ENCODE measurements around the gene PTOV1. TPM values are rescaled to one million over a fixed set of nuclear protein-coding genes. Genes with fewer than 3 reads are reported as not detected.

Gene PTOV1
- total and polyA plus RNA-seq, 4 donors = 62.9 to 115 (median 89.4) TPM

DNA sequence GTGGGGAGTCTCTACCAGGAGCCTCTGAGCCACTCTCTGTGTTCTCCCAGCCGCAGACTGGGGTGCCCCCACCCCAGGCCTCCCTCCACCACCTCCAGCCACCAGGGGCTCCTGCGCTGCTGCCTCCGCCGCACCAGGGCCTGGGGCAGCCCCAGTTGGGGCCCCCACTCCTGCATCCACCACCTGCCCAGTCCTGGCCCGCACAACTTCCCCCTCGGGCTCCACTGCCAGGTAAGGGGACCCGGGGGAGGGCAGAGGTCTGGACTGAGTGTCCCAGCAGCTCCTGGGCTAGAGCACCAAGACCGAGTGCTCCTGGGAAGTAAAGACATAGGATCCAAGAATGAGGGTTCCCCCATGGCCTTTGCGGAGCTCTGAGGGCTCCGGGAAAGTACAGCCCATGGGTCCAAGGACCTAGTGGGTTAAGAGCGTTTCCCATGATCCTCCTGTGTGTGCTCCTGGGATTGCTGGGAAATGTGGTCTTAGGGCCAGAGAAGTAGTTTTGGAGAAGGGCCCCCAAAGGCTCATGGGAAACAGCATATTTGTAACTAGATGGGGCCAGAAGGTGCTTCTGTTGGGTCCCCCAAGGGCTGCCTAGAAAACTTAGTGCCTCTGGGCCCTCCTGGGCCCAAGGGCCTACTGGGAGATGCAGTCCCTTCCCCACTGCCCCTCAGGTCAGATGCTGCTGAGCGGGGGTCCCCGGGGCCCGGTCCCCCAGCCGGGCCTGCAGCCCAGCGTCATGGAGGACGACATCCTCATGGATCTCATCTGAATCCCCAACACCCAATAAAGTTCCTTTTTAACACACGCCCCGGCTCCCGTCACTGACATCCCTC, 14.6 kb upstream of the PTOV1 start:
- H3K4me3 ChIP-seq = no peak overlapping the region
- peaks cover 15 to 68% (median 56%) of the 10 kb centered on the region in 4 donors for H3K36me3 ChIP-seq (ENCODE audit: control insufficient read depth in 4 of 4, insufficient read depth in 4 of 4, low read length in 4 of 4)
- H3K9me3 ChIP-seq (ENCODE audit: control insufficient read depth in 4 of 4, insufficient read depth in 3 of 4, low read length in 3 of 4) = no peaks in the 10 kb centered on the region
- peaks cover 0 to 22% (median 0%) of the 10 kb centered on the region in 5 donors for H3K4me1 ChIP-seq (ENCODE audit: control insufficient read depth in 5 of 5, insufficient read depth in 5 of 5, low read length in 5 of 5)
- WGBS, 2 donors = 95 to 97% methylated on average over 20 of the region's 20 CpGs
- no peak for DNase-seq
- no peak for ATAC-seq (ENCODE audit: insufficient read depth, low FRiP score)
- no peak overlapping the region for H3K9ac ChIP-seq (ENCODE audit: insufficient read depth in 1 of 2, low read length in 2 of 2)
- TF ChIP-seq, protein P1, sequence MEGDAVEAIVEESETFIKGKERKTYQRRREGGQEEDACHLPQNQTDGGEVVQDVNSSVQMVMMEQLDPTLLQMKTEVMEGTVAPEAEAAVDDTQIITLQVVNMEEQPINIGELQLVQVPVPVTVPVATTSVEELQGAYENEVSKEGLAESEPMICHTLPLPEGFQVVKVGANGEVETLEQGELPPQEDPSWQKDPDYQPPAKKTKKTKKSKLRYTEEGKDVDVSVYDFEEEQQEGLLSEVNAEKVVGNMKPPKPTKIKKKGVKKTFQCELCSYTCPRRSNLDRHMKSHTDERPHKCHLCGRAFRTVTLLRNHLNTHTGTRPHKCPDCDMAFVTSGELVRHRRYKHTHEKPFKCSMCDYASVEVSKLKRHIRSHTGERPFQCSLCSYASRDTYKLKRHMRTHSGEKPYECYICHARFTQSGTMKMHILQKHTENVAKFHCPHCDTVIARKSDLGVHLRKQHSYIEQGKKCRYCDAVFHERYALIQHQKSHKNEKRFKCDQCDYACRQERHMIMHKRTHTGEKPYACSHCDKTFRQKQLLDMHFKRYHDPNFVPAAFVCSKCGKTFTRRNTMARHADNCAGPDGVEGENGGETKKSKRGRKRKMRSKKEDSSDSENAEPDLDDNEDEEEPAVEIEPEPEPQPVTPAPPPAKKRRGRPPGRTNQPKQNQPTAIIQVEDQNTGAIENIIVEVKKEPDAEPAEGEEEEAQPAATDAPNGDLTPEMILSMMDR (IDR thresholded peaks at IDR 0.05; ENCODE audit: control extremely low read depth, extremely low read depth) = no peak
- H3K27me3 ChIP-seq (ENCODE audit: control insufficient read depth in 3 of 3, insufficient read depth in 3 of 3, low read length in 2 of 3) = no peaks in the 10 kb centered on the region
- H3K27ac ChIP-seq (ENCODE audit: low read depth in 1 of 2, low read length in 1 of 2) = no peak overlapping the region

DNA sequence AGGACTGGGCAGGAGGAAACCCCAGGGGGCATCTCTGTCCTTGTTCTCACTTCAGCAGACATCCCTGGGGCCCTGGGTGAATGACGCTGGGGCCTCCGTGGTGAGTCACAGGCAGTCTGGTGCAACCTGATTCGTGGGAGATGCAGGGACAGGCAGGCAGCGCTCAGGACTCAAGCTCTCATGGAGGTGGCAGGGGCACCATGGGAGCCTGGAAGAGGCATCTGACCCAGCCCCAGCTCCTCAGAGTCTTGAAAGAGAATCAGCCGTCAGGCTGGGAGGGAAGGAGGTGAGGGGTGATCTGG, 14.0 kb upstream of the PTOV1 start:
- no peaks in the 10 kb centered on the region for H3K27me3 ChIP-seq (ENCODE audit: control insufficient read depth in 3 of 3, insufficient read depth in 3 of 3, low read length in 2 of 3)
- no peak overlapping the region for H3K27ac ChIP-seq (ENCODE audit: low read depth in 1 of 2, low read length in 1 of 2)
- DNase-seq = no peak
- WGBS, 2 donors = 91 to 96% methylated on average over 5 of the region's 5 CpGs
- ATAC-seq (ENCODE audit: insufficient read depth, low FRiP score) = no peak
- H3K9me3 ChIP-seq (ENCODE audit: control insufficient read depth in 4 of 4, insufficient read depth in 3 of 4, low read length in 3 of 4) = no peaks in the 10 kb centered on the region
- peaks cover 0 to 22% (median 0%) of the 10 kb centered on the region in 5 donors for H3K4me1 ChIP-seq (ENCODE audit: control insufficient read depth in 5 of 5, insufficient read depth in 5 of 5, low read length in 5 of 5)
- no peak overlapping the region for H3K4me3 ChIP-seq
- peaks cover 15 to 64% (median 52%) of the 10 kb centered on the region in 4 donors for H3K36me3 ChIP-seq (ENCODE audit: control insufficient read depth in 4 of 4, insufficient read depth in 4 of 4, low read length in 4 of 4)
- H3K9ac ChIP-seq (ENCODE audit: insufficient read depth in 1 of 2, low read length in 2 of 2) = no peak overlapping the region
- TF ChIP-seq, protein P1 (IDR thresholded peaks at IDR 0.05; ENCODE audit: control extremely low read depth, extremely low read depth) = no peak

DNA sequence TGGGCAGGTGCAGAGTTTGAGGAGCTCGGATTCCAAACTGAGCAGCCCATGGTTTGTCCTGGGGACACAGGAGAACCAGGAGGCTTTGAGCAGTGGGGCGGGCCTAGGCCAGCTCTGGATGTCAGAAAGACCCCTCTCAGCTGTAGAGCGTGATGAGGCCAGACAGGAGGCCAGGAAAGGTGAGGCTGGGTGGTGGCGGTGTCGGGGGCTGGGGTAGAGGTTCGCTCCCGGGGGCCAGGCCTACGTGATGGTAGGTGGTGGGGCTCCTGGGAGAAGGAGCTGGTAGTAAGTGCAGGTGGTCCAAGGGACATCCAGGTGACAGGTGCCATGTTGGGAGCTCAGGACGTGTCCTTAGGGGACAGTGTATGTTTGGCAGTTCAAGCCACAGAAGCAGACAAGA, 13.5 kb upstream of the PTOV1 start:
- peaks cover 15 to 60% (median 49%) of the 10 kb centered on the region in 4 donors for H3K36me3 ChIP-seq (ENCODE audit: control insufficient read depth in 4 of 4, insufficient read depth in 4 of 4, low read length in 4 of 4)
- TF ChIP-seq, protein P1 (IDR thresholded peaks at IDR 0.05; ENCODE audit: control extremely low read depth, extremely low read depth) = no peak

More for the DNA sequence above, 13.5 kb upstream of the PTOV1 start:
- Histone ChIP-seq H3K9me3 (ENCODE audit: control insufficient read depth in 4 of 4, insufficient read depth in 3 of 4, low read length in 3 of 4) (no peaks in the 10 kb centered on the region), H3K27me3 (ENCODE audit: control insufficient read depth in 3 of 3, insufficient read depth in 3 of 3, low read length in 2 of 3) (no peaks in the 10 kb centered on the region), H3K4me1 (ENCODE audit: control insufficient read depth in 5 of 5, insufficient read depth in 5 of 5, low read length in 5 of 5) (peaks cover 0 to 22% (median 0%) of the 10 kb centered on the region in 5 donors), H3K27ac (ENCODE audit: low read depth in 1 of 2, low read length in 1 of 2) (no peak overlapping the region), H3K4me3 (no peak overlapping the region), H3K9ac (ENCODE audit: insufficient read depth in 1 of 2, low read length in 2 of 2) (no peak overlapping the region)
- ATAC-seq (ENCODE audit: insufficient read depth, low FRiP score) (no peak), DNase-seq (no peak)
- WGBS, 2 donors = 97 to 98% methylated on average over 9 of the region's 9 CpGs
